ENCODE measurements around the gene CDC42SE2. TPM values are rescaled to one million over a fixed set of nuclear protein-coding genes. Genes with fewer than 3 reads are reported as not detected.

Gene CDC42SE2, protein sequence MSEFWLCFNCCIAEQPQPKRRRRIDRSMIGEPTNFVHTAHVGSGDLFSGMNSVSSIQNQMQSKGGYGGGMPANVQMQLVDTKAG
- 25.0 to 31.3 TPM (median 27.2 TPM) in 5 replicates for total RNA-seq (2022; extraction: Qiagen RNA extraction)

GRCh38 chr5:131263648-131264450 lies at the start of gene CDC42SE2:
TSS of gene CDC42SE2 (plus strand) at chr5:131264053. CDS start at chr5:131359494, 95,441 bp downstream.

Other genes with a start within 250 kb of the CDC42SE2 start
- 469 to 525 TPM (median 489 TPM) in 5 replicates for gene HINT1, start 98.8 kb upstream of the CDC42SE2 start, total RNA-seq (2022; extraction: Qiagen RNA extraction)
- gene LYRM7, start 93.1 kb upstream of the CDC42SE2 start, total RNA-seq (2022; extraction: Qiagen RNA extraction) = 3.1 to 4.3 TPM (median 3.4 TPM) in 5 replicates